LNCAP (cell line): Measurements from ENCODE around the gene HUWE1.

ENCODE experiments used
- CTCF ChIP-seq: fragments of 450-650 bp; IDR thresholded peaks from 2 replicates; pipeline ENCODE4 v1.5.1; 2017; ENCODE audit warnings: mild to moderate bottlenecking

The HUWE1 gene

GRCh38 chrX:53526999-53527398 is 159.5 kb downstream of the HUWE1 start:
- no peak for TF ChIP-seq CTCF

- TF ChIP-seq CTCF: no peak
Measured at GRCh38 chrX:53511322-53511721, 175.2 kb downstream of the HUWE1 start.

- TF ChIP-seq CTCF: no peak
Measured at GRCh38 chrX:53494436-53494835, 192.1 kb downstream of the HUWE1 start.

GRCh38 chrX:53486285-53486684 is 200.2 kb downstream of the HUWE1 start:
- no peak for TF ChIP-seq CTCF

GRCh38 chrX:53483838-53484405 is 202.6 kb downstream of the HUWE1 start:
- no peak for TF ChIP-seq CTCF

GRCh38 chrX:53483416-53483815 is 203.1 kb downstream of the HUWE1 start:
- no peak for TF ChIP-seq CTCF
